GM18526 (cell line): ENCODE measurements around the gene PIP.

Source experiments
- POLR2A ChIP-seq: IDR thresholded peaks from 3 replicates; pipeline ENCODE4 v1.6.1; 2011; ENCODE audit not compliant: insufficient read length; ENCODE audit errors: extremely low read depth

PIP gene

DNA sequence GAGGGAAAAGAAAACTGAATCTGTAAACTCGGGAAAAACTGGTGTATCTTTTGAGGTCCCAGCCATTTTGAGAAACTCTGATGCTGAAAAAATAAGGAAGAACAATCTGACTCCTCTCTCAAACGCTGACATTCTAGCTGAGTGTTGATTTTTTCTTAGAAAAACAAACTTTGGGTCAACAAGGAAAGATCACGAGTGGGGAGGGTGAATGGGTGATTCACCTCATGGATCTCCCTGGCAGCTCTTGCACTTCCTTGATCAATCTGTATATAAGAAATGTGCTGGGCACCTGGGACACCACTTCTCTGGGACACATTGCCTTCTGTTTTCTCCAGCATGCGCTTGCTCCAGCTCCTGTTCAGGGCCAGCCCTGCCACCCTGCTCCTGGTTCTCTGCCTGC, at the start of gene PIP:
TSS of gene PIP (plus strand) at position 297 of the 400 bp plus-strand sequence. CDS start at position 337, 40 bp downstream.
- no peak for TF ChIP-seq POLR2A

- no peak for TF ChIP-seq POLR2A
Measured at GRCh38 chr7:143085109-143085508, 46.8 kb upstream of the PIP start.

DNA sequence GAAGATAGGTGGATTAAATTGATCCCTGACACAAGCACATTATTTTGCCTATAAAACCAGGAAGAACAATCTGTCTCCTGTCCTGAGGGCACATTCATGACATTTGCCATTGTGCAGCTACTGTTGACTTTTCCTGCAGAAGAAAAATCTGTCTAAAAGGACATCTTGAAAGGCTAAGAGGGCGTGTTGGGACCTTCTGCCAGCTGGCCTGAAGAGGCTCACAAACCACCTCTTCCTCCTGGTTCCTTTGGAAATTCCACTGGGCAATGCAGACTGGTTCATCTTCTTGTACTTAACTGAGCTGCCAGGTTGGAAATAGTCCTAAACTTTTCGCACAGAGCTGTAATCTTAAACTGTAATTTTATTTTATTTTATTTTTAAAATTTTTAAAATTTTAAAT, 35.7 kb upstream of the PIP start:
- TF ChIP-seq POLR2A, result no peak

- no peak for TF ChIP-seq POLR2A
Measured at GRCh38 chr7:143104759-143105158, 27.1 kb upstream of the PIP start.

- TF ChIP-seq POLR2A, result no peak
Measured at GRCh38 chr7:143117395-143117794, 14.5 kb upstream of the PIP start.

DNA sequence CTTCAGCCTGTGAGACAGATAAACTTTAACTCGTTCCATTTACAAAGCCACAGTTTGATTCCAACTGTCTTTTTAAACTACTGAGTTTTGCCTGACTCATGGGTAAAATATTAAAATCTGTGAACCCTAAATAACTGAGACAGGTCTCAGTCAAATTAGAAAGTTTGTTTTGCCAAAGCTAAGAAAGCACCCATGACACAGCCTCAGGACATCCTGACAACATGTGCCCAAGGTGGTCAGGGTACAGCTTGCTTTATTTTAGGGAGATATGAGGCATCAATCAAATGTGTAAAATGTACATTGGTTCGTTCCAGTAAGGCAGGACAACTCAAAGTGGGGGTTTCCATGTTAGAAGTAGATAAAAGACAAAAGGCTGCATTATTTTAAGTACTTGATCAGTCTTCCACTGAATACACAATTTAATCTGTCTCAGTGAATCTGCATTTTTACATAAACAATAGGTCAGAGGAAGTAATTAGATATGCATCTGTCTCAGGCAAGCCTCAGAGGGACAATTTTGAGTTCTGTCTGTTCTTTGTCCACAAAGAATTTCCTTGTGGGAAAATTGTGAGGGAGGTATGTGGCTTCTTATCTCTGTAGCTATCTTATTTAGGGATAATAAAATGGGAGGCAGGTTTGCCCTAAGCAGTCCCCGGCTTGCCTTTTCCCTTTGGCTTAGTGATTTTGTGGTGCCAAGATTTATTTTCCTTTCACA, 11.0 kb upstream of the PIP start:
- TF ChIP-seq POLR2A, result no peak

DNA sequence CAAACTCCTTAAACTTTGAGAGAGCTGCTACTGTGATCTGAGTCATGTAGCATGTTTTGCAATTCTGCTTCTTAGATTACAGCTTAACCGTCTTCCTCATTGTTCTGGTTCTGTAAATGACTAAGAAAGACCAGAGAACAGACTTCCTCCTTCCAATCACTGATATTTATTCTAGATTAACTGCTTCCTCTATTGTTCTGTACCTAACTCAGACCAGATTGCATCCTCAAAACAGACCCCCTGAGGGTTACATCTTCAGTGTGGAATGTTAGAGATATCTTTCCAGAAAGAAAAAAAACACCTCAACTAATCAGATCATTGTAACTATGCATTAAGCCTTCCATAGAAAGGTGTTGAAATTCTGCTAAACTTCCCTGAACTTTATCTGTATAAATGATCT, 5.7 kb upstream of the PIP start:
- no peak for TF ChIP-seq POLR2A

GRCh38 chr7:143129051-143129450, 2.8 kb upstream of the PIP start:
- TF ChIP-seq POLR2A, result no peak

GRCh38 chr7:143129477-143129876, 2.4 kb upstream of the PIP start:
- no peak for TF ChIP-seq POLR2A

- TF ChIP-seq POLR2A, result no peak
Measured at GRCh38 chr7:143130541-143130940, 1.3 kb upstream of the PIP start.

DNA sequence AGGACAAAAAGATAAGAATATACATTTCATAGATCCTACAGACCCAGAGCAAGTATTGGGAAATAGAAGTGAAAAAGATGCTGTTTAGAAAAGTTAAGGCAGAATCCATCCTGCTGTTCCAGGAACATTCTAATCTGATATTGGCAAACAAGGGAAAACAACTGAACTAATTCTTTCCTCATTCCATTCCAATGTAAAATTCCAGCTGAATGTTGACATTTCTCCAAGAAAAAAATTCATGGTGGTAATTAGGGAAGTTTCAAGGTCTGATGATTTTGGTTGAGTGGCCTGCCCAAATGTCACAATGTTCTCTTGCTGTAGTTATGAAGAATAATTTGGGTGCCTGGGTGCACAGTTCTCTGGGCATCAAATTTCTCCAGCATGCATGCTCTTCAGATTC, 15.2 kb downstream of the PIP start:
- no peak for TF ChIP-seq POLR2A

GRCh38 chr7:143148050-143148449, 16.2 kb downstream of the PIP start:
- no peak for TF ChIP-seq POLR2A

GRCh38 chr7:143148651-143149050, 16.8 kb downstream of the PIP start:
- TF ChIP-seq POLR2A, result no peak

- TF ChIP-seq POLR2A, result no peak
Measured at GRCh38 chr7:143171697-143172096, 39.8 kb downstream of the PIP start.

- no peak for TF ChIP-seq POLR2A
Measured at GRCh38 chr7:143172354-143172753, 40.5 kb downstream of the PIP start.

GRCh38 chr7:143176128-143176527, 44.3 kb downstream of the PIP start:
- no peak for TF ChIP-seq POLR2A
